Stimulated activated CD4-positive, alpha-beta T cell treated with anti-CD3 and anti-CD28 coated beads, Interleukin-15, amount 100 ng/mL, for 48 hours (primary cell): ENCODE measurements around the gene MBD2.
"Not testable (repeated sequence)": the region's sequence is repeated elsewhere in the genome, so short reads cannot be mapped to it uniquely, and the experiment has no call there.

Experiments
- DNase-seq, 2 donors: peaks; one replicate each; pipeline ENCODE4 v3.0.0-alpha.2; 2020; ENCODE audit warnings: low read depth in 2 of 2

Gene MBD2

GRCh38 chr18:54151376-54151775 is 73.1 kb downstream of the MBD2 start:
- no peak for DNase-seq

GRCh38 chr18:54150226-54150625 is 74.2 kb downstream of the MBD2 start:
- no peak for DNase-seq

- peak; percentile 52 to 65 for DNase-seq
Measured at GRCh38 chr18:54149078-54149697, 75.3 kb downstream of the MBD2 start.

- DNase-seq, result no peak
Measured at GRCh38 chr18:54148678-54149077, 75.8 kb downstream of the MBD2 start.

GRCh38 chr18:54148151-54148550 is 76.3 kb downstream of the MBD2 start:
- no peak for DNase-seq

- peak in 1 of 2 donors; percentile 8 for DNase-seq
Measured at GRCh38 chr18:54147439-54147838, 77.0 kb downstream of the MBD2 start.

GRCh38 chr18:54141041-54141608 is 83.3 kb downstream of the MBD2 start:
- DNase-seq, result no peak

GRCh38 chr18:54140641-54141040 is 83.8 kb downstream of the MBD2 start:
- no peak for DNase-seq

GRCh38 chr18:54135216-54135615 is 89.3 kb downstream of the MBD2 start:
- no peak for DNase-seq

GRCh38 chr18:54134053-54134452 is 90.4 kb downstream of the MBD2 start:
- no peak for DNase-seq

GRCh38 chr18:54130631-54131030 is 93.8 kb downstream of the MBD2 start:
- DNase-seq, result no peak

GRCh38 chr18:54130177-54130576 is 94.3 kb downstream of the MBD2 start:
- DNase-seq, result no peak

GRCh38 chr18:54129448-54130067 is 94.9 kb downstream of the MBD2 start:
- DNase-seq, result no peak

- no peak for DNase-seq
Measured at GRCh38 chr18:54127759-54128378, 96.6 kb downstream of the MBD2 start.

- DNase-seq, result no peak
Measured at GRCh38 chr18:54125429-54125828, 99.0 kb downstream of the MBD2 start.

- not testable (repeated sequence) for DNase-seq
Measured at GRCh38 chr18:54123720-54124440, 100.6 kb downstream of the MBD2 start.

- DNase-seq, result no peak
Measured at GRCh38 chr18:54119524-54120019, 104.9 kb downstream of the MBD2 start.

- no peak for DNase-seq
Measured at GRCh38 chr18:54117853-54118773, 106.4 kb downstream of the MBD2 start.

- no peak for DNase-seq
Measured at GRCh38 chr18:54116541-54117257, 107.8 kb downstream of the MBD2 start.

GRCh38 chr18:54112356-54112755 is 112.1 kb downstream of the MBD2 start:
- no peak for DNase-seq
